ENCODE results near the gene KIAA2012. TPM values are rescaled to one million over a fixed set of nuclear protein-coding genes. Genes with fewer than 3 reads are reported as not detected.

The KIAA2012 gene
- total RNA-seq, 1 donor from 2014 or later = not detected

- Mint-ChIP-seq H3K9me3 (ENCODE audit: low read depth) (no peaks in the 10 kb centered on the region), H3K36me3 (ENCODE audit: insufficient read depth) (no peaks in the 10 kb centered on the region), H3K4me3 (ENCODE audit: low read depth) (no peak overlapping the region), H3K27ac (no peak overlapping the region), H3K27me3 (peaks cover 1% of the 10 kb centered on the region), H3K4me1 (ENCODE audit: low read depth) (peaks cover 20% of the 10 kb centered on the region)
- no peak for DNase-seq (ENCODE audit: low spot score, unreplicated experiment)
- TF ChIP-seq CTCF (IDR thresholded peaks at IDR 0.05; ENCODE audit: unreplicated experiment) = no peak
Measured at GRCh38 chr2:202152104-202152715, 79.2 kb downstream of the KIAA2012 start.

- no peak overlapping the region for H3K27ac Mint-ChIP-seq
- no peak for DNase-seq (ENCODE audit: low spot score, unreplicated experiment)
- peaks cover 8% of the 10 kb centered on the region for H3K4me1 Mint-ChIP-seq (ENCODE audit: low read depth)
- H3K27me3 Mint-ChIP-seq = no peaks in the 10 kb centered on the region
- no peaks in the 10 kb centered on the region for H3K9me3 Mint-ChIP-seq (ENCODE audit: low read depth)
- no peak overlapping the region for H3K4me3 Mint-ChIP-seq (ENCODE audit: low read depth)
- TF ChIP-seq CTCF (IDR thresholded peaks at IDR 0.05; ENCODE audit: unreplicated experiment) = no peak
- no peaks in the 10 kb centered on the region for H3K36me3 Mint-ChIP-seq (ENCODE audit: insufficient read depth)
Measured at GRCh38 chr2:202154613-202155012, 81.6 kb downstream of the KIAA2012 start.

GRCh38 chr2:202157211-202157990 is 84.3 kb downstream of the KIAA2012 start:
- Mint-ChIP-seq H3K27me3 (no peaks in the 10 kb centered on the region), H3K27ac (no peak overlapping the region), H3K4me3 (ENCODE audit: low read depth) (no peak overlapping the region), H3K9me3 (ENCODE audit: low read depth) (no peaks in the 10 kb centered on the region), H3K36me3 (ENCODE audit: insufficient read depth) (no peaks in the 10 kb centered on the region), H3K4me1 (ENCODE audit: low read depth) (peaks cover 5% of the 10 kb centered on the region)
- DNase-seq (ENCODE audit: low spot score, unreplicated experiment) = no peak
- TF ChIP-seq CTCF (IDR thresholded peaks at IDR 0.05; ENCODE audit: unreplicated experiment) = no peak

- Mint-ChIP-seq H3K4me1 (ENCODE audit: low read depth) (peaks cover 5% of the 10 kb centered on the region), H3K9me3 (ENCODE audit: low read depth) (no peaks in the 10 kb centered on the region), H3K27me3 (no peaks in the 10 kb centered on the region), H3K27ac (no peak overlapping the region), H3K36me3 (ENCODE audit: insufficient read depth) (no peaks in the 10 kb centered on the region), H3K4me3 (ENCODE audit: low read depth) (no peak overlapping the region)
- no peak for DNase-seq (ENCODE audit: low spot score, unreplicated experiment)
- peak; percentile 23 for TF ChIP-seq CTCF (IDR thresholded peaks at IDR 0.05; ENCODE audit: unreplicated experiment)
Measured at GRCh38 chr2:202158796-202159195, 85.7 kb downstream of the KIAA2012 start.

- H3K4me1 Mint-ChIP-seq (ENCODE audit: low read depth) = no peaks in the 10 kb centered on the region
Measured at GRCh38 chr2:202161151-202161835, 88.2 kb downstream of the KIAA2012 start.

More at GRCh38 chr2:202161151-202161835, 88.2 kb downstream of the KIAA2012 start:
- TF ChIP-seq CTCF (IDR thresholded peaks at IDR 0.05; ENCODE audit: unreplicated experiment) = no peak
- H3K27me3 Mint-ChIP-seq = no peaks in the 10 kb centered on the region
- no peak overlapping the region for H3K27ac Mint-ChIP-seq
- no peak overlapping the region for H3K4me3 Mint-ChIP-seq (ENCODE audit: low read depth)
- H3K9me3 Mint-ChIP-seq (ENCODE audit: low read depth) = no peaks in the 10 kb centered on the region
- H3K36me3 Mint-ChIP-seq (ENCODE audit: insufficient read depth) = no peaks in the 10 kb centered on the region
- no peak for DNase-seq (ENCODE audit: low spot score, unreplicated experiment)
